ENCODE results near the gene ISM2. TPM values are rescaled to one million over a fixed set of nuclear protein-coding genes. Genes with fewer than 3 reads are reported as not detected.
"Not testable (repeated sequence)": the region's sequence is repeated elsewhere in the genome, so short reads cannot be mapped to it uniquely, and the experiment has no call there.

Gene ISM2
- total and polyA plus RNA-seq, 9 donors = 0.05 to 1.0 (median 0.20) TPM; not detected in 4

GRCh38 chr14:77531071-77531470 lies 32.5 kb upstream of the ISM2 start:
- Histone ChIP-seq H3K4me3 (no peak overlapping the region), H3K27me3 (no peaks in the 10 kb centered on the region), H3K9me3 (no peaks in the 10 kb centered on the region), H3K4me1 (ENCODE audit: insufficient read depth) (no peaks in the 10 kb centered on the region), H3K36me3 (no peaks in the 10 kb centered on the region), H3K27ac (no peak overlapping the region)
- TF ChIP-seq EP300 (IDR thresholded peaks at IDR 0.05) = no peak
- no peak for TF ChIP-seq CTCF (IDR thresholded peaks at IDR 0.05)
- no peak for TF ChIP-seq POLR2A (IDR thresholded peaks at IDR 0.05)
- intact Hi-C loops (cut with DNase I) = no loop called here
- no peak for DNase-seq

GRCh38 chr14:77529963-77530362 lies 31.3 kb upstream of the ISM2 start:
- H3K27me3 ChIP-seq = no peaks in the 10 kb centered on the region
- H3K4me3 ChIP-seq = no peak overlapping the region
- no peak overlapping the region for H3K27ac ChIP-seq
- no peaks in the 10 kb centered on the region for H3K4me1 ChIP-seq (ENCODE audit: insufficient read depth)
- intact Hi-C loops (cut with DNase I) = no loop called here
- no peaks in the 10 kb centered on the region for H3K9me3 ChIP-seq
- no peak for TF ChIP-seq POLR2A (IDR thresholded peaks at IDR 0.05)
- TF ChIP-seq CTCF (IDR thresholded peaks at IDR 0.05) = no peak
- TF ChIP-seq EP300 (IDR thresholded peaks at IDR 0.05) = no peak
- DNase-seq = no peak
- no peaks in the 10 kb centered on the region for H3K36me3 ChIP-seq

GRCh38 chr14:77529213-77529612 lies 30.6 kb upstream of the ISM2 start:
- DNase-seq = no peak
- 80 to 88% (median 87%) methylated on average over 2 of the region's 2 CpGs for WGBS, 3 donors
- intact Hi-C loops (cut with DNase I) = no loop called here
- Histone ChIP-seq H3K36me3 (no peaks in the 10 kb centered on the region), H3K27me3 (no peaks in the 10 kb centered on the region), H3K4me3 (no peak overlapping the region), H3K27ac (no peak overlapping the region), H3K9me3 (no peaks in the 10 kb centered on the region), H3K4me1 (ENCODE audit: insufficient read depth) (no peaks in the 10 kb centered on the region)
- TF ChIP-seq EP300 (IDR thresholded peaks at IDR 0.05) = no peak
- no peak for TF ChIP-seq POLR2A (IDR thresholded peaks at IDR 0.05)
- TF ChIP-seq CTCF (IDR thresholded peaks at IDR 0.05) = no peak

GRCh38 chr14:77528701-77529100 lies 30.1 kb upstream of the ISM2 start:
- DNase-seq; H3K9me3 ChIP-seq; H3K27ac ChIP-seq; intact Hi-C loops (cut with DNase I); H3K36me3 ChIP-seq; H3K27me3 ChIP-seq; H3K4me1 ChIP-seq (ENCODE audit: insufficient read depth); H3K4me3 ChIP-seq: not testable (repeated sequence)
- WGBS, 3 donors = 90 to 94% (median 92%) methylated on average over 5 of the region's 5 CpGs

- Histone ChIP-seq H3K4me3 (no peak overlapping the region), H3K27ac (no peak overlapping the region), H3K36me3 (no peaks in the 10 kb centered on the region), H3K9me3 (no peaks in the 10 kb centered on the region), H3K4me1 (ENCODE audit: insufficient read depth) (no peaks in the 10 kb centered on the region), H3K27me3 (no peaks in the 10 kb centered on the region)
- 4 to 11% (median 5%) methylated on average over 1 of the region's 1 CpG for WGBS, 3 donors
- intact Hi-C loops (cut with DNase I) = no loop called here
- TF ChIP-seq POLR2A (IDR thresholded peaks at IDR 0.05) (no peak), EP300 (IDR thresholded peaks at IDR 0.05) (no peak), CTCF (IDR thresholded peaks at IDR 0.05) (no peak)
- no peak for DNase-seq
Measured at GRCh38 chr14:77526266-77526665, 27.6 kb upstream of the ISM2 start.
